OCI-LY3 (cell line): Measurements from ENCODE around the gene MEN1.

Source experiments
- H2AFZ ChIP-seq: fragments of 200-600, 300-600 bp; shearing (Covaris generic); 2 replicates; pipeline ENCODE4 v1.6.0; 2014; ENCODE audit warnings: antibody characterized with exemption, low read depth, low read length
- H3K27ac ChIP-seq: fragments of 200-600, 300-600 bp; sonication (generic); 2 replicates; pipeline ENCODE4 v1.5.1; 2014; ENCODE audit warnings: mild to moderate bottlenecking, low read length, moderate library complexity, mixed read lengths
- H3K27me3 ChIP-seq: fragments of 200-600, 300-600 bp; sonication (generic); 2 replicates; pipeline ENCODE4 v1.6.1; 2014; ENCODE audit warnings: low read depth, low read length, mixed read lengths
- H3K36me3 ChIP-seq: fragments of 200-600, 300-600 bp; sonication (generic); replicated peaks from 2 replicates; pipeline ENCODE3; 2014; ENCODE audit warnings: low read depth, low read length, mixed read lengths
- H3K4me1 ChIP-seq: fragments of 300-600, 200-600 bp; sonication (generic); 2 replicates; pipeline ENCODE4 v1.6.1; 2014; ENCODE audit warnings: low read length, mixed read lengths
- H3K4me2 ChIP-seq: fragments of 200-600, 300-600 bp; sonication (generic); 2 replicates; pipeline ENCODE4 v1.6.1; 2014; ENCODE audit warnings: low read length, mixed read lengths
- H3K4me3 ChIP-seq: fragments of 300-600, 200-600 bp; sonication (generic); 2 replicates; pipeline ENCODE4 v1.5.1; 2014; ENCODE audit warnings: antibody characterized with exemption, mild to moderate bottlenecking, low read length, moderate library complexity
- H3K79me2 ChIP-seq: fragments of 300-600, 200-600 bp; shearing (Covaris generic); 2 replicates; pipeline ENCODE4 v1.6.1; 2014; ENCODE audit warnings: mild to moderate bottlenecking, low read length, mixed read lengths
- H3K9ac ChIP-seq: fragments of 300-600, 200-600 bp; shearing (Covaris generic); 2 replicates; pipeline ENCODE4 v1.6.0; 2014; ENCODE audit warnings: mild to moderate bottlenecking, low read length, moderate library complexity
- H3K9me3 ChIP-seq: fragments of 200-600, 300-600 bp; shearing (Covaris generic); 2 replicates; pipeline ENCODE4 v1.6.1; 2014; ENCODE audit warnings: low read length, mixed read lengths; ENCODE audit not compliant: insufficient read depth
- H4K20me1 ChIP-seq: fragments of 200-600, 300-600 bp; sonication (generic); 2 replicates; pipeline ENCODE4 v1.6.1; 2016; ENCODE audit warnings: low read length, mixed read lengths; ENCODE audit not compliant: insufficient read depth
- EZH2phosphoT487 ChIP-seq: fragments of 200-600 bp; shearing (Covaris generic); IDR thresholded peaks from 2 replicates; pipeline ENCODE4 v1.6.1; 2018; ENCODE audit warnings: antibody characterized with exemption, mixed run types, low read depth
- TF ChIP-seq, protein P1 (sequence below): fragments of 200-600, 300-600 bp; sonication (generic); IDR thresholded peaks from 2 replicates; pipeline ENCODE4 v1.5.1; 2014; ENCODE audit warnings: antibody characterized with exemption, low read length, low read depth

The MEN1 gene

DNA sequence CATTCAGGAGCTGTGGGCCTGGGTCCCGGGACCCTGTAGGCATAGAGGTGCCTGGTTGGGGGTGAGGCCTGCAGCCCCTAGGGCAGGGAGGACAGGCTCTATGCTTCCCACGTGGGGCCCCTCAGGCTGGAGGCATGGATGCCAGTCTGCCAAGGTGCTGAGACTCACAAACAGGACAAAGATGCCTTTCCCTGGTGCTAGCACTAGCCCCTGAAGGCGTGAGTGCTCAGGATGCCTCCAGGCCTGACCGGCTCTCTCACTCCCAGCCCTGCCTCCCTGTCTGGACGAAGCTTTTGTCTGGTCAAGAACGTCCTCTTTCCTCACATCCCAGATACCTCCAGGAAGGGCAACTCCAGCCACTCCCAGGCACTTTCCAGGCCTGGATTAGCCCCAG lies 32.0 kb upstream of the MEN1 start:
- peaks cover 13% of the 10 kb centered on the region for H3K4me1 ChIP-seq
- H3K9ac ChIP-seq, result no peak overlapping the region

DNA sequence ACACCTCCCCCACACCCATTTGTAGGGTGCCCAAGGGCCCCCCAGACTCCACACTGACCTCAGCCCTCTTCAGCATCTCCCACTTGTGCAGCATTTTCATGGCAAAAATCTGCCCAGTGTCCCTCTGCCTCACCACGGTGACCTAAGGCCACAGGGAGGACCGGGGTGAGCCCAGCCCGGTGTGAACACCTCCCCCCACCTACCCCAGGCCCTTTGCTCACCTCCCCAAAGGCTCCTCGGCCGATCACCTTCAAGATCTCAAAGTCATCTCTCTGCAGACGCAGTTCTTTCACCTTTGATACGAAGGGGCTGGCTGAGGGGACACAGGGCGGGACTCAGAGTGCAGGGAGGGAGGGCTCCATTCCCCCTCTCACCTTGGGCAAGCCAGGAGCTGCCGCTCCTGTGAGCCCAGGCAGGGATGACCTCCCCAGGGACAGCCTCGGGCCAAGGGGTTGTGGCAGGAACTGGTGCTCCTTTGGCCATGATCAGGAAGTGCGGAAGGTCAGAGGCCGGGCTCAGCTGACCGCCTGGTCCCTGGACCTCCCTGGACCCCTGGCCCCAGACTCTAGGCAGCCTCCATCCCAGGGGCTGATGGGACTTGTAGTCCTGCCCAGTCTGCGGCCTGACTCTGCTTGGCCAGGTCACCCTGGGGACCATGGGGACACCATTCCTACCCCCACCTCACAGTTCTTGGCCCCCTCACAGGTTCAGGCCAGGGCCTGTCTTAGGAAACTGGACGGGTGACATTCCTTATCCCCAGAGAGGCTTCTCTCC lies 31.4 kb upstream of the MEN1 start:
- Histone ChIP-seq H4K20me1 (no peaks in the 10 kb centered on the region), H3K27me3 (peaks cover 4% of the 10 kb centered on the region; the same call in 1 of the 2 replicates), H3K79me2 (no peaks in the 10 kb centered on the region), H3K27ac (no peak overlapping the region), H3K36me3 (no peaks in the 10 kb centered on the region), H3K4me1 (peaks cover 9% of the 10 kb centered on the region; the same call in 1 of the 2 replicates), H3K4me2 (no peak overlapping the region), H3K9ac (no peak overlapping the region), H3K9me3 (no peaks in the 10 kb centered on the region), H2AFZ (no peak overlapping the region), H3K4me3 (no peak overlapping the region)
- TF ChIP-seq, protein P1, sequence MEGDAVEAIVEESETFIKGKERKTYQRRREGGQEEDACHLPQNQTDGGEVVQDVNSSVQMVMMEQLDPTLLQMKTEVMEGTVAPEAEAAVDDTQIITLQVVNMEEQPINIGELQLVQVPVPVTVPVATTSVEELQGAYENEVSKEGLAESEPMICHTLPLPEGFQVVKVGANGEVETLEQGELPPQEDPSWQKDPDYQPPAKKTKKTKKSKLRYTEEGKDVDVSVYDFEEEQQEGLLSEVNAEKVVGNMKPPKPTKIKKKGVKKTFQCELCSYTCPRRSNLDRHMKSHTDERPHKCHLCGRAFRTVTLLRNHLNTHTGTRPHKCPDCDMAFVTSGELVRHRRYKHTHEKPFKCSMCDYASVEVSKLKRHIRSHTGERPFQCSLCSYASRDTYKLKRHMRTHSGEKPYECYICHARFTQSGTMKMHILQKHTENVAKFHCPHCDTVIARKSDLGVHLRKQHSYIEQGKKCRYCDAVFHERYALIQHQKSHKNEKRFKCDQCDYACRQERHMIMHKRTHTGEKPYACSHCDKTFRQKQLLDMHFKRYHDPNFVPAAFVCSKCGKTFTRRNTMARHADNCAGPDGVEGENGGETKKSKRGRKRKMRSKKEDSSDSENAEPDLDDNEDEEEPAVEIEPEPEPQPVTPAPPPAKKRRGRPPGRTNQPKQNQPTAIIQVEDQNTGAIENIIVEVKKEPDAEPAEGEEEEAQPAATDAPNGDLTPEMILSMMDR, result no peak
- TF ChIP-seq EZH2phosphoT487, result no peak

More for the DNA sequence above, 32.0 kb upstream of the MEN1 start:
- Histone ChIP-seq H3K4me3 (no peak overlapping the region), H3K9me3 (no peaks in the 10 kb centered on the region), H3K27me3 (peaks cover 4% of the 10 kb centered on the region; the same call in 1 of the 2 replicates), H3K27ac (no peak overlapping the region), H2AFZ (no peak overlapping the region), H3K4me2 (no peak overlapping the region), H3K36me3 (no peaks in the 10 kb centered on the region), H4K20me1 (no peaks in the 10 kb centered on the region), H3K79me2 (no peaks in the 10 kb centered on the region)
- TF ChIP-seq, protein P1, result no peak
- no peak for TF ChIP-seq EZH2phosphoT487

DNA sequence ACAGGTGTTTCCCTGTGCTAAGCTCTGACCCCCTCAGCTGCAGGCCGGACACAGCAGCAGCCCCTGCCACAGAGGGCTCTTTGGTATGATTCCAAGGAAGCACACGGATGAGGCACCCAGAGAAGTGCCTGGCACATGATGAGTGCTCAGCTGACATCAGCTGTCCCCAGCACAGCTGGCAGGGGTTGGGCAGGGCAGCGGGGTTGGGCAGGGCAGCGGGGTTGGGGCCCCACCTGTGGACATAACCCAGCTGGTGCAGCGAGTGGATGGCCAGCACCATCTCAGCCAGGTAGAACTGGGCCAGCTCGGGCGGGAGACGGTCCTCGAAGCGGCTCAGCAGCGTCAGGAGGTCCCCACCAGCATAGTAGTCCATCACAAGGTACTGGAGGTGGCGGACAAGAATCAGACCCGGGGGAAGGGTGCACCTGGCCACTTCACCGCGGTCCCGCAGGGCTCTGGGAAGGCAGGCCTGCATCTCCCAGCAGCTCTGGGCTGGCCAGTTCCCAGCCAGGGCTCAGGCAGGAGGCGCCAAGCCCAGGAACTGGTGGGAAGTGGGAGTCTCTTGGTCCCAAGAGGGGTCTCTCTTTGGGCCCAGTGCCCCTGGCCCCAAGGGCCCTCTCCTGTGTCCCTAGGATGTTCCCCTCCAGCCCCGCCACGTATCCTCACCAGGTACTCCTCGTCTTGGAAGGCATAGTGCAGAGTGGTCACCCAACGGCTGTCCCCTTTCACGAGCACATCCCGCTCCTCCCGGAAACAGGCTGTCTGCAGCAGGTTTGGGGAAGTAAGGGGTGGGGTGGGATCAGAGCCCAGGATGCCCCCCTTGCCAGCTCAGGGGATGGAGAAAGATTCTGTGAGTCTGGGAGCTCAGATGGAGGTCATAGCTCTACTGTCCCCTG lies 29.8 kb upstream of the MEN1 start:
- peaks cover 4% of the 10 kb centered on the region; the same call in 1 of the 2 replicates for H3K27me3 ChIP-seq
- H3K4me3 ChIP-seq, result no peak overlapping the region

More for the DNA sequence above, 29.8 kb upstream of the MEN1 start:
- H3K4me1 ChIP-seq, result peaks cover 7% of the 10 kb centered on the region; the same call in 1 of the 2 replicates
- no peak overlapping the region for H3K27ac ChIP-seq
- no peak overlapping the region for H3K4me2 ChIP-seq
- TF ChIP-seq, protein P1, result no peak
- TF ChIP-seq EZH2phosphoT487, result no peak
- no peak overlapping the region for H3K9ac ChIP-seq
- no peaks in the 10 kb centered on the region for H3K79me2 ChIP-seq
- H2AFZ ChIP-seq, result no peak overlapping the region
- no peaks in the 10 kb centered on the region for H3K36me3 ChIP-seq
- no peaks in the 10 kb centered on the region for H3K9me3 ChIP-seq
- no peaks in the 10 kb centered on the region for H4K20me1 ChIP-seq
